NCI-H2227 (cell line): ENCODE results near the gene TFR2.
"Not testable (repeated sequence)": the region's sequence is repeated elsewhere in the genome, so short reads cannot be mapped to it uniquely, and the experiment has no call there.

ENCODE experiments used
- DNase-seq: peaks from one replicate; lab custom pipeline; 2025; ENCODE audit not compliant: unreplicated experiment; lab: John Stamatoyannopoulos, UW

The TFR2 gene

DNA sequence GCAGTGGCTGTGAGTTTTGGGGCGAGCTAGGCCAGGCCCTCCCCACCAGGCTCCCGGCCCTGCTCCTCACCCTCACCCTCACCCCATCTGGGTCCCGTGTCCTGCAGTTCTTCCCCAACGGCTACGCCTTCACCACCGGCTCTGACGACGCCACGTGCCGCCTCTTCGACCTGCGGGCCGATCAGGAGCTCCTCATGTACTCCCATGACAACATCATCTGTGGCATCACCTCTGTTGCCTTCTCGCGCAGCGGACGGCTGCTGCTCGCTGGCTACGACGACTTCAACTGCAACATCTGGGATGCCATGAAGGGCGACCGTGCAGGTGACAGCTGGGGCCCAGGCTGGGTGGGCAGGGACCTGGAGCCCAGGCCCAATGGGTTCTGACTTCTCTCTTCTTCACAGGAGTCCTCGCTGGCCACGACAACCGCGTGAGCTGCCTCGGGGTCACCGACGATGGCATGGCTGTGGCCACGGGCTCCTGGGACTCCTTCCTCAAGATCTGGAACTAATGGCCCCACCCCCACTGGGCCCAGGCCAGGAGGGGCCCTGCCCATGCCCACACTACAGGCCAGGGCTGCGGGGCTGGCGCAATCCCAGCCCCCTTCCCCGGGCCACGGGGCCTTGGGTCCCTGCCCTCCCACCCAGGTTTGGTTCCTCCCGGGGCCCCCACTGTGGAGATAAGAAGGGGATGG lies 37.1 kb upstream of the TFR2 start:
- DNase-seq: no peak

DNA sequence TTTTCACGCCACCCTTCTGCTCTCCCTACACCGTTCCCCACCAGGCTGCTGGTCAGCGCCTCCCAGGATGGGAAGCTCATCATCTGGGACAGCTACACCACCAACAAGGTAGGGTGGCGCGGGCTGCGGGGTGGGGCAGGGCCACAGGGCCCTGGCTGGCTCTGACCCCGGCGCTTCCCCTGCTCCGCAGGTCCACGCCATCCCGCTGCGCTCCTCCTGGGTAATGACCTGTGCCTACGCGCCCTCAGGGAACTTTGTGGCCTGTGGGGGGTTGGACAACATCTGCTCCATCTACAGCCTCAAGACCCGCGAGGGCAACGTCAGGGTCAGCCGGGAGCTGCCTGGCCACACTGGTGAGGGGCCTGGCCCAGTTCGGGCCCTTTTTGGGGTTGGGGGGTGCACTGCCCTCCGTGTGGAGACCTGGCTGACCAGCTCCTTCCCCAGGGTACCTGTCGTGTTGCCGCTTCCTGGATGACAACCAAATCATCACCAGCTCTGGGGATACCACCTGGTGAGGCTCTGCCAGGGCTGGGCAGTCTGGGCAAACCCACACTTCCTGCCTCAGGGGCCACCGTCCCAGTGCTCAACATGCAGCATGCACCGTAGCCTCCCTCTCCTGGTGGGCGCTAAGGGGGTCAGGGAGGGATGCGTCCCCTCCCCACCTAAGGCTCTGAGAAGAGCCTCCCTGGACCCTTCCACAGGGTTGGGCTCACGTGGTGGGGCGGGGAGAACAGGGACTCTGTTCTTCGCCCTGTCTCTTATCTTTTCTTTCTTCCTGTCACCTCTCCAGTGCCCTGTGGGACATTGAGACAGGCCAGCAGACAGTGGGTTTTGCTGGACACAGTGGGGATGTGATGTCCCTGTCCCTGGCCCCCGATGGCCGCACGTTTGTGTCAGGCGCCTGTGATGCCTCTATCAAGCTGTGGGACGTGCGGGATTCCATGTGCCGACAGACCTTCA lies 36.2 kb upstream of the TFR2 start:
- no peak for DNase-seq

DNA sequence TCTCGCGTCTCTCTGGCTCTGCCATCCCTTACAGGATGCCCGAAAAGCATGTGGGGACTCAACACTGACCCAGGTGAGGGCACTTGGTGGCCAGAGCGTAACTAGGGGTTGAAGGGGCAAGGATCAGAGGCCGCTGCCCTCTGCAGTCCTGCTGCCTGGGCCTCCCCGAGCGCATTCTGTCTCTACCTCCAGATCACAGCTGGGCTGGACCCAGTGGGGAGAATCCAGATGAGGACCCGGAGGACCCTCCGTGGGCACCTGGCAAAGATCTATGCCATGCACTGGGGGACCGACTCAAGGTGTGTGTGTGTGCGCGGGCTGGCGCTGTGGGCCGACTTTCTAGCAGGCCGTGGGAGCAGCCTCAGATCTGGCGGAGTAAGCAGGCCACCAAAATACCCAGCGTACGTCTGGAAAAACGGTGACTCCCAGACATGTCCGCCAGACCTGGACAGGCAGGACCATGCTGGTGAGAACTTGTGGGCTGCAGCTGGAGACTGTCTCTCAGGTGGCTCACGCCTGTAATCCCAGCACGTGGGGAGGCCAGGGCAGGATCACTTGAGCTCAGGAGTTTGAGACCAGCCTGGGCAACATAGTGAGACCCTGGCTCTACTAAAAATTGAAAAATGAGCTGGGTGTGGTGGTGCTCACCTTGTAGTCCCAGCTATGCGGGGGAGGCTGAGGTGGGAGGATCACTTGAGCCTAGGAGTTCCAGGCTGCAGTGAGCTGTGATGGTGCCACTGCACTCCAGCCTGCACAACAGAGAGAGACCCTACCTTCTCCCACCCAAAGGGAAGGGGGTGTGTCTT lies 35.4 kb upstream of the TFR2 start:
- DNase-seq: no peak

DNA sequence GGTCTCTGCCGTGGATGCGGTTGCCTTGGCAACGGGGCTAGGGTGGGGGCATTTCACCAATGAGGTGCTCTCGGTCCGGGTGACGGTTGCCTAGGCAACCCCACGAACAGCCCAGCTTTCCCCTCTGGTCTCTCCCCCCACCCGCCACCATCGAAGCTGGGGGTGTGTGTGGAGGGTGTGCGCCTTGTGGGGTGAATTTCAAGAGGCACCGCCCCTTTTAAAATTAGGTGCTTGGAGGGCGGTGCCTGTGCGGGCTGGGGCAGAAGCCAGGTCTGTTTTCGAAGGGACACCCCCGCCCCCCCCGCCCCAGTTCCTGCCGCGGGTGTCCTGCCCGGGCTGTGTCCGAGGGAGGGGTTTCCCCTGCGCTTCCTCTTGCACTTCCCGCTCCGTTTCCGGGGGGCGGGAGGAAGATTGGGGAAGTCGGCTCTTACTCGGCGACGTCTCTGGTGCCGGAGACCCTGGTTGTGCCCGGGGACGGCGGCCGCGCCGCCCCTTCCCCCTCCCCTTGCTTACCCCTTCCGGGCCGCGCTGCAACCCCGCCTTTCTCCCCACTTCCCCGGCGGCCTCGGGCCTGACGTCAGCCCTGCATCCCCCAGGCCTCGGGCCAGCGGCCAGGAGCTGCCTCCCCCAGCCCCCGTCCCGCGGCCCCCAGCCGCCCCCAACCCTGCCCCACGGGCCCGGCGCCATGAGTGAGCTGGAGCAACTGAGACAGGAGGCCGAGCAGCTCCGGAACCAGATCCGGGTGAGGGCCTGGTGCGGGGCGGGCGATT lies 34.4 kb upstream of the TFR2 start:
- DNase-seq: peak; percentile 99

DNA sequence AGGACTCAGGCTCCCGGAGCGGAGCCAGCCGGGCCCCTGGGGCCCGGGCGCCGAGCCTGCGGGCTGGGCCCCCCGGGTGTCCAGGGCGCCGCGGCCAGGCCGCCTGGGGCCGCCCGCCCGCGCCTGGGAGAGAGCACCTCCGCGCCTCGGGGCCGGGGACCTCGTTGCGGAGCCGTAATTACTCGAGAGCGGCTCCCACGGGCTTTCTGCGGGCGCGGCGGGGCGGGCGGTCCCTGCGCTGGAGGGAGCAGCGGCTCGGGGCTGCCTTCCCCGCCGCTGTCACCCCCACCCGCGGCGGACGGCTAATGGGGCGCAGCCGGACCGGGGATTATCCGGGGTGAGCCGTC lies 33.7 kb upstream of the TFR2 start:
- no peak for DNase-seq

DNA sequence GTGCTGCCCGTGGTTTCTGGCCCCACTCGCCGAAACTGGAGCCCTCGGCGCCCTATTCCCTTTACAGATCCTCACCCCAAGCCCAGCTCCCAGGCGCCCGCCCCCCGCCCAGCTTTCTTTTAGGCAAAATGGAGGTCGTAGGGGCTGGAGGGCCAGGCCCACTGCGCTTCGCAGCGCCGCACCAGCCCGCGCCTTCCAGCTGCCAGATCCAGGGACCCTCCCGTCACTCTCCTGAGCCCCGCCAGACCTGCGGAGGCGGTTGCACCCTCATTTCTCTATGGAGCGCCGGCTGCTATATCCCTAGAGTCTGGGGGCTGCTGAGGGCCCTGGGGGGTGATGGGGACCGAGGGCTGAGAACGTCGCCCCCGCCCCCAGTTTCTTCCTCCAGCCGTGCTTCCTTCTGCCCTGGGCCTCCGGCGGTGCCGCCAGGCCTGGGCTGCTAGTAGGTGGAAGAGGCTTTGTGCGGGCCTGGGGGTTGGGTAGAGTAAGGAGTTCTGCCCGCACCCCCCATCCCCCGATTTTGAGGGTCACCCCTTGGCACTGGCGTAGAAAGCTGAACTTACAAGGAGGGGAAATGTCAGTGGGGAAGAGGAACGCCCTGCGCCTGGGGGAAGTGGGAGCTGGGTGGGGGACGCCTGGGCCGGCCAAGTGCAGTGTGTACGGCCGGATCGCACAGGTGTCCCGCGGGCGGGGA lies 33.2 kb upstream of the TFR2 start:
- peak; percentile 64 for DNase-seq

DNA sequence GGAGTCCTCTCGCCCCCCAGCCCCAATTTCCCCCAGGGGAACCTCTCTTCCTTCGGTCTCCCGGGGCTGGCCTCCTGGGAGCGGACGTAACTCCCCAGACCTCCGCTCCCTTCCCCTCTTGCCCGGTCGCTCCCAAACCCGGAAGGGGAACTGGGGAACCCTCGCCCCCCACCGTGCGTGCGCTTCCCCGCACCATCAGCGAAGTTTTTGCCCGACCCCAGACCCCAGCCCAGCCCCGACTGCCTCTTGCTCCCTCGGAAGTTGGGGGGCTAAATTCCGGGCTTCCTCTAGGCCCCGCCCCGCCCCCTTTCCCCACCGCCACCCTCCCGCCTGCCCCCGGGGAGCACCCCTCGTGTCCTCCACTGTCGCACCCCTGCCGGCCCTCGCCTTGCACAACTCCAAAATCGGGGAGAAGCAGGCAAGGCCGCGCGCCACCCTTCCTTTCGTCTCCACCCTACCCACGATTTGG lies 32.6 kb upstream of the TFR2 start:
- DNase-seq: no peak

DNA sequence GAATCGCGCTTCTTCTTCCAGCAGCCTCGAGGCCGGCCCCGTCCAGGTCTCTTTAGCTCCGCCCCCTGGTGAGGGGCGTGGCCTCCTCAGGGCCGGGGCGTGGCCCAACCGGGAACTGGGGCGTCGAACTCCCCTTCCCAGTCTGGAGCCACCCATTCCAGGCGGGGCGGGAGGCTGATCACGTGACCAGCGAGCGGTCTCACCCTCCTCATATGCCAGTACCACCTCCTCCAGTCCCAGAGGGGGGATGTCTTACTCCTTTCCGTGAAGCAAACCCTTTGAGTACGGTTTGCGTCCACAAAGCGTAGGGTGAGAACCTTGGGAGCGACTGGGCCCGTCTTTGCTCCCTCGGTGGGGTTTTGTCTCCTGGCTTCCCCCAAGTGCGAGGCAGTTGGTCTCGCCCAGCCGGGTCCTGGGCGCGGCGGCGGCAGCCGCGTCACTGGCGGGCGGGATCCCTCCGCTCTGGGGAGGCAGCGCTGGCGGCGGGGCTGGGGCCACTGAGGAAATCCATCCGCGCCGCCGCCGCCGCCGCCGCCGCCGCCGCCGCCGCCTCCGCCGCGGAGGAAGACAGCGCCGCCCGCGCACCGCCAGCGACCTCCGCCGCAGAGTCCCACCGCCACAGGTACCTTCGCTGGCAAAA lies 32.1 kb upstream of the TFR2 start, which contains the start of gene GNB2:
TSS of gene GNB2 (plus strand) at position 439 of the 640 bp plus-strand sequence. CDS start 2,526 bp downstream, outside the sequence.
- DNase-seq: peak; percentile 100

DNA sequence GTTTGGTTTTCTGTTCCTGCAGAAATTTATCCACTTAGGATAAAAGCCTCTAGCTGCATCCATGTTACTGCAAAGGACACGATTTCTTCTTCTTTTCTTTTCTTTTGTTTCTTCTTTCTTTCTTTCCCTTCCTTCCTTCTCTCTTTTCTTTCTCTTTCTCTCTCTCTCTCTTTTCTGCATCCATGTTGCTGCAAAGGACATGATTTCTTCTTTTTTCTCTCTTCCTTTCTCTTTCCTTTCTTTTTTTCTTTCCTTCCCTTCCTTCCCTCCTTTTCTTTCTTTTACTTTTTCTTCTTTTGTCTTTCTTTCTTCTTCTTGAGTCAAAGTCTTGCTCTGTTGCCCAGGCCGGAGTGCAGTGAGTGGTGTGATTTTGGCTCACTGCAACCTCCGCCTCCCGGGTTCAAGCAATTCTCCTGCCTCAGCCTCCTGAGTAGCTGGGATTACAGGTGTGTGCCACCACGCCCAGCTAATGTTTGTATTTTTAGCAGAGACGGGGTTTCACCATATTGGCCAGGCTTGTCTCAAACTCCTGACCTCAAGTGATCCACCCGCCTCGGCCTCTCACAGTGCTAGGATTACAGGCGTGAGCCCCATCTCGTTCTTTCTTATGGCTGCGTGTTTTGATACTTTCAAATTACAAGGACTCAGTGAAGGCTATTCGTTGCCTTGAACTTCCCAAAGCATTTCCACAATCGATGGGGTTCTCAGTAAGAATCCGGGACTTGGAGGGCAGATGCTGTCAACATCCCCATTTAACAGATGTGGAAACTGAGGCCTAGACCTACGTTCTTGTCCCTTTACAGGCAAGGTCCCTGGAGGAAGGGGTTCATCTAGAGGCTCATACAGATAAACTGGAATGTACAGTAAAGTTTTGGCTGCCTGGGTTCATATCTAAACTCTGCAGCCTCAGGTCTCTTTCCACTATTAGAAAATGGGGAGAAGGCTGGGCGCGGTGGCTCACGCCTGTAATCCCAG lies 30.3 kb upstream of the TFR2 start:
- DNase-seq: no peak

DNA sequence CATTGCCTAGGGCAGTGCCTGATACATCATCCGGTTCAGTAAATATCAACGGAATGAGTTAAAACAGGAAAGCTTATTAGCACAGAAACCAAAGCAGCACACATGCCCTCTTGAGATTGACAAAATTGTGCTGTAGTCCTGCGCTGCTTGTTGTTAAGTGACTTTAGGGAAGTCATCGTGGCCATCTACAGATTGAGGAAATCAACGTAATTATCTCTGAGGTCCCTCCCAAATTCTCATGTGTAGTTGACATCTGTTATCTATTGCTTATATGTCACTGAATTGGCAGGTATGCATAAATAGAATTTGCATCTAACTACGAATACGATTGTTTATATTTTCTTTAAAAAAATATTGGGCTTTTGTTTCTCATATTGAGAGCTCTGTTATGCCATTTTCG lies 28.7 kb upstream of the TFR2 start:
- DNase-seq: no peak

DNA sequence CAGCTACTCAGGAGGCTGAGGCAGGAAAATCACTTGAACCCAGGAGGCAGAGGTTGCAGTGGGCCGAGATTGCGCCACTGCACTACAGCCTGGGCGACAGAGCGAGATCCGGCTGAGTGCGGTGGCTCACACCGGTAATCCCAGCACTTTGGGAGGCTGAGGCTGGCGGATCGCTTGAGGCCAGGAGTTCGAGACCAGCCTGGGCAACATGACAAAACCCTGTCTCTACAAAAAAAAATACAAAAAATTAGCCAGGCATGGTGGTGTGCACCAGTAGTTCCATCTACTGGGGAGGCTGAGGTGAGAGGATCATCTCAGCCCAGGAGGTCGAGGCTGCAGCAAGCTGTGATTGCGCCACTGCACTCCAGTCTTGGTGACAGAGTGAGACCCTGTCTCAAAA lies 27.8 kb upstream of the TFR2 start:
- DNase-seq: not testable (repeated sequence)

DNA sequence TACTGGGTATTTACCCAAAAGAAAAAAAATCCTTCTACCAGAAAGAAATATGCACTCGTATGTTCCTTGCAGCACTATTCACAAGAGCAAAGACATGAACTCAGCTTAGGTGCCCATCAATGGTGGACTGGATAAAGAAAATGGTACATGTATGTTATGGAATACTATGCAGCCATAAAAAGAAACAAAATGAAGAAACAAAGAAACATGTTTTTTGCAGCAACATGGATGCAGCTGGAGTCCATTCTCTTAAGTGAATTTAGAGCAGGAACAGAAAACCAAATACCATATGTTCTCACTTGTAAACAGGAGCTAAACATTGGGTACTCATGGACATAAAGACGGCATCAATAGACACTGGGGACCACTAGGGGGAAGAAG lies 26.7 kb upstream of the TFR2 start:
- no peak for DNase-seq

DNA sequence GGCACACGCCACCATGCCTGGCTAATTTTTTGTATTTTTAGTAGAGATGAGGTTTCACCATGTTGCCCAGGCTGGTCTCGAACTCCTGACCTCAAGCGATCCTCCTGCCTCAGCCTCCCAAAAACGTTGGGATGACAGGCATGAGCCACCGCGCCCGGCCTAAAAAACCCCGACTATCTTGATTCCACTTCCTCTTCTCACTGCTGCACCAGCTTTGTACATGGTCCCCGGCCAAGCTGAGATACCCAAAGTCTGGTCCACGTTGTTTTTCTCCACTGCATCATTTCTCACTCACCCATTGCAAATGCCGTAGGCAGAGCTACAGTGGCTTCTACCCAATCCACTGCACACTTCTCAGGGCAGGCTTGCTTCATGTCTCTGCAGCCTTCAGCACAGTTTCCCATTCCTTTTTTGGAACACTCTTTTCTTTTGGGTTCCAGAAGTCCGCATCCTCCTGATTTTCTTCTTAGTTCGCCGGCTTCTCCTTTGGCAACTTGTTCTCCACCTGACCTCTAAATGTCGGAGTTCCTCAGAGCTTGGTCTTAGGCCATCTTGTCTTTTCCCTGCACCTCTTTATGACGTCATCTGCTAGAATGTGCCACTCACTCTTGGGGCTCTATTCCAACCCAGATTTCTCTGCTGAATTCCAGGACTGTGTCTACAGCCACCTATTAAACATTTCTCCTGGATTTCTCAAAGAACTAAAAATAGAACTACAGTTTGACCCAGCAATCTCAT lies 26.1 kb upstream of the TFR2 start:
- no peak for DNase-seq

DNA sequence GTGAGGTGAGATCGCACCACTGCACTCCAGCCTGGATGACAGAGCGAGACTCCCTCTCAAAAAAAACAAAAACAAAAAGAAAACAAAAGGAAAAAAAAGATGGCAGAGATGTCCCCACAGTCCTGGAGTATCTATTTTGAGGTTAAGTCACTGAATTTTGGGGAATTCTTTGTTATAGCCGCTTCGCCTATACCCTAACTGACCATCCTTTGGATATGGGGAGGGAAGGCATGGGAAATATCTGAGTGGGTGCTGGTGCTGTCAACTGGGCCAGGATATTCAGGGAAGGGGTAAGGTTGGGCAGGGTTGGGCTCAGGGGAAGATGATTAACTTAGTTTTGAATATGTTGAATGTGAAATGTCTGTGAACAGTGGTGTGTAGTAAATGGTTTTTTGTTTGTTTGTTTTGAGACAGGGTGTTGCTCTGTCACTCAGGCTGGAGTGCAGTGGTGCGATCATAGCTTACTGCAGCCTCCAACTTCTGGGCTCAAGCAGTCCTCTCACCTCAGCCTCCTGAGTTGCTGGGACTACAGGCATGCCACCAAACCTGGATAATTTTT lies 23.9 kb upstream of the TFR2 start:
- no peak for DNase-seq

DNA sequence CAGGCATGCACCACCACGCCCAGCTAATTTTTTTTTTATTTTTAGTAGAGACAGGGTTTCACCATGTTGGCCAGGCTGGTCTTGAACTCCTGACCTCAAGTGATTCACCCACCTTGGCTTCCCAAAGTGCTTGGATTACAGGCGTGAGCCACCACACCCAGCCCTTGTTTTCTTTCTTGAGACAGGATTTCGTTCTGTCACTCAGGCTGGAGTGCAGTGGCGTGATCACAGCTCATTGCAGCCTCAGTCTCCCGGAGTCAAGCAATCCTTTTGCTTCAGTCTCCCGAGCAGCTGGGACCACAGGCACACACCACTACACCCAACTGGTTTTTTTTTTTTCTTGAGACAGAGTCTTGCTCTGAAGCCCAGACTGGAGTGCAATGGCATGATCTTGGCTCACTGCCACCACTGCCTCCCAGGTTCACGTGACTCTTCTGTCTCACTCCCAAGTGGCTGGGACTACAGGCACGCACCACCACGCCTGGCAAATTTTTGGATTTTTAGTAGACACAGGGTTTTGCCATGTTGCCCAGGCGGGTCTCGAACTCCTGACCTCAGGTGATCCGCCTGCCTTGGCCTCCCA lies 20.9 kb upstream of the TFR2 start:
- not testable (repeated sequence) for DNase-seq

DNA sequence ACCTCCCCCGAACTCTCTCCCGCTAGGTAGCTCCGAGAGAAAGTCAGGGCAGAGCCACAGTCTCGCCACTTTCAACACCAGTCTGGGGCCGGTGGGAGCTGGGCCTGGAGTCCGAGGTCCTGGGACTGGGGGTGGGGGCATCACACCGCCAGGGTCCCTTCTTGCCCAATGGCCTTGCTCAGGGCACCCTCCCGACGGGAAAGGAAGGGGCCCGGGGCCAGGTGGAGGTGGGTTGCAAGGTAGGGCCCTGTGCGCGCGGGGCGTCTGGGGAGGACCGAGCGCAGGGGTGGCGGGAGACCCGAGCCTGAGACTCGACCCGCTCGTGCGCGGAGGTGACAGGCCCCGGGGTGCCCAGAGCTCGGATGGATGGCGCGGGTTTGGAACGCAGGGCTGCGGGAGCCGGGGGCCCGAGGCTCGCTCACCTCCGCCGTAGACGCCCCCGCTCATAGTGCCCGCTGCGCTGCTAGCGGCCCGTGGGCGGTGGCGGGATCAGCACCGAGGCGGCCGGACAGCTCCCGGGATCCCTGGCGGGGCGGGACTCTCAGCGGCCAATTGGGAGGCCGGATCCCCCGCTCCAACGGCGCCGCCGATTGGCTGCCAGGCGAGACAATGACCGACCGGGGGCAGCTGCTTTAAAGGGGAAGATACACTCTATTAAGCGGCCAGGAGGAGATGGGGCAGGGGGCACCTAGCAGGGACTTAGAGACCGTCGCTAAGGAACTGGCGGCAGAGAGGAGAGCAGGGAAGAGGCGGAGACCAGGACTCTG lies 14.7 kb upstream of the TFR2 start, which contains the start of gene ACTL6B:
TSS of gene ACTL6B (minus strand) at position 541 of the 767 bp plus-strand sequence. CDS start at position 447, 94 bp downstream.
- peak; percentile 93 for DNase-seq
